Stimulated activated CD8-positive, alpha-beta memory T cell treated with anti-CD3 and anti-CD28 coated beads, Interleukin-12 subunit alpha, Interleukin-12 subunit beta, amount 100 ng/mL, for 24 hours (primary cell): ENCODE data around the gene PURA.

Experiments used
- DNase-seq: peaks from one replicate; pipeline ENCODE4 v3.0.0-alpha.2; 2020; ENCODE audit errors: extremely low read depth

The PURA gene

GRCh38 chr5:140109759-140110645 is 3.9 kb upstream of the PURA start:
- no peak for DNase-seq

- no peak for DNase-seq
Observed at GRCh38 chr5:140110646-140110957, 3.3 kb upstream of the PURA start.

- no peak for DNase-seq
Observed at GRCh38 chr5:140111011-140111858, 2.7 kb upstream of the PURA start.

- DNase-seq, result no peak
Observed at GRCh38 chr5:140111859-140112551, 1.9 kb upstream of the PURA start.

GRCh38 chr5:140112685-140113179 is 1.2 kb upstream of the PURA start:
- DNase-seq, result no peak

- DNase-seq, result no peak
Observed at GRCh38 chr5:140113180-140113698, 670 bp upstream of the PURA start.

GRCh38 chr5:140114341-140115185 is 654 bp downstream of the PURA start:
- no peak for DNase-seq

- DNase-seq, result no peak
Observed at GRCh38 chr5:140115186-140115500, 1.2 kb downstream of the PURA start.

GRCh38 chr5:140116716-140117115 is 2.8 kb downstream of the PURA start:
- no peak for DNase-seq

- no peak for DNase-seq
Observed at GRCh38 chr5:140117523-140117922, 3.6 kb downstream of the PURA start.

- DNase-seq, result no peak
Observed at GRCh38 chr5:140118302-140118936, 4.5 kb downstream of the PURA start.

GRCh38 chr5:140125637-140126036 is 11.7 kb downstream of the PURA start, which contains the start of gene IGIP:
TSS of gene IGIP (plus strand) at chr5:140125937. CDS start at chr5:140128477, 2,540 bp downstream.
- no peak for DNase-seq

GRCh38 chr5:140126315-140127012 is 12.6 kb downstream of the PURA start:
- no peak for DNase-seq

- DNase-seq, result no peak
Observed at GRCh38 chr5:140128376-140128775, 14.5 kb downstream of the PURA start.

- DNase-seq, result no peak
Observed at GRCh38 chr5:140130949-140131733, 17.2 kb downstream of the PURA start.

- DNase-seq, result no peak
Observed at GRCh38 chr5:140131967-140132409, 18.1 kb downstream of the PURA start.

GRCh38 chr5:140133514-140134167 is 19.7 kb downstream of the PURA start:
- no peak for DNase-seq

- DNase-seq, result no peak
Observed at GRCh38 chr5:140134277-140134935, 20.5 kb downstream of the PURA start.
